Choroid plexus epithelial cell (primary cell): ENCODE data around the gene APOD.

Experiments used
- DNase-seq: peaks from one replicate; pipeline ENCODE4 v3.0.0-alpha.2; 2010; ENCODE audit warnings: low read depth
- H3K4me3 ChIP-seq: 2 replicates; pipeline ENCODE4 v1.5.1; 2011; ENCODE audit warnings: low read depth, mild to moderate bottlenecking, control low read depth, low read length, moderate library complexity
- CTCF ChIP-seq: conservative IDR thresholded peaks from 2 replicates; pipeline ENCODE4 v1.5.1; 2011; ENCODE audit warnings: low read depth, mild to moderate bottlenecking, control low read depth, inconsistent platforms, low read length, moderate library complexity

Gene APOD

GRCh38 chr3:195540027-195540426 is 43.7 kb downstream of the APOD start:
- no peak for DNase-seq
- H3K4me3 ChIP-seq, result no peak overlapping the region
- no peak for TF ChIP-seq CTCF

GRCh38 chr3:195539479-195539878 is 44.3 kb downstream of the APOD start:
- no peak overlapping the region for H3K4me3 ChIP-seq
- no peak for TF ChIP-seq CTCF
- DNase-seq, result no peak

- no peak for DNase-seq
- no peak overlapping the region for H3K4me3 ChIP-seq
- TF ChIP-seq CTCF, result no peak
Measured at GRCh38 chr3:195537995-195538394, 45.7 kb downstream of the APOD start.

- DNase-seq, result no peak
- no peak overlapping the region for H3K4me3 ChIP-seq
- TF ChIP-seq CTCF, result no peak
Measured at GRCh38 chr3:195535293-195535692, 48.4 kb downstream of the APOD start.

- DNase-seq, result no peak
- no peak overlapping the region for H3K4me3 ChIP-seq
- TF ChIP-seq CTCF, result no peak
Measured at GRCh38 chr3:195532834-195533233, 50.9 kb downstream of the APOD start.

- no peak for DNase-seq
- no peak overlapping the region for H3K4me3 ChIP-seq
- TF ChIP-seq CTCF, result no peak
Measured at GRCh38 chr3:195532345-195532744, 51.4 kb downstream of the APOD start.

GRCh38 chr3:195531683-195532082 is 52.1 kb downstream of the APOD start:
- no peak overlapping the region for H3K4me3 ChIP-seq
- TF ChIP-seq CTCF, result no peak
- DNase-seq, result no peak
